T follicular helper cell (primary cell): Measurements from ENCODE around the gene PERP.
"Not testable (repeated sequence)": the region's sequence is repeated elsewhere in the genome, so short reads cannot be mapped to it uniquely, and the experiment has no call there.

Experiments
- DNase-seq: peaks from one replicate; pipeline ENCODE4 v3.0.0-alpha.2; 2020; ENCODE audit warnings: low read depth

The PERP gene

GRCh38 chr6:138105446-138105845, 1.8 kb downstream of the PERP start:
- DNase-seq: no peak

- DNase-seq: no peak
Observed at GRCh38 chr6:138104618-138105213, 2.5 kb downstream of the PERP start.

- no peak for DNase-seq
Observed at GRCh38 chr6:138103871-138104270, 3.3 kb downstream of the PERP start.

- DNase-seq: no peak
Observed at GRCh38 chr6:138101946-138102731, 5.1 kb downstream of the PERP start.

GRCh38 chr6:138099832-138100231, 7.4 kb downstream of the PERP start:
- no peak for DNase-seq

- DNase-seq: no peak
Observed at GRCh38 chr6:138098306-138098705, 8.9 kb downstream of the PERP start.

GRCh38 chr6:138094260-138094659, 13.0 kb downstream of the PERP start:
- DNase-seq: no peak

GRCh38 chr6:138093632-138094031, 13.6 kb downstream of the PERP start:
- no peak for DNase-seq

- DNase-seq: no peak
Observed at GRCh38 chr6:138092686-138093085, 14.5 kb downstream of the PERP start.

GRCh38 chr6:138089325-138089724, 17.9 kb downstream of the PERP start:
- DNase-seq: no peak

GRCh38 chr6:138088326-138088762, 18.9 kb downstream of the PERP start:
- no peak for DNase-seq

- DNase-seq: no peak
Observed at GRCh38 chr6:138087593-138088325, 19.5 kb downstream of the PERP start.

- DNase-seq: no peak
Observed at GRCh38 chr6:138086573-138087196, 20.5 kb downstream of the PERP start.

GRCh38 chr6:138085839-138086222, 21.4 kb downstream of the PERP start:
- DNase-seq: no peak

- no peak for DNase-seq
Observed at GRCh38 chr6:138084904-138085838, 22.0 kb downstream of the PERP start.

- DNase-seq: no peak
Observed at GRCh38 chr6:138082232-138082631, 25.0 kb downstream of the PERP start.

GRCh38 chr6:138079556-138079955, 27.7 kb downstream of the PERP start:
- DNase-seq: not testable (repeated sequence)

GRCh38 chr6:138078491-138078890, 28.7 kb downstream of the PERP start:
- no peak for DNase-seq

- DNase-seq: no peak
Observed at GRCh38 chr6:138073264-138073663, 34.0 kb downstream of the PERP start.

- DNase-seq: no peak
Observed at GRCh38 chr6:138063726-138064125, 43.5 kb downstream of the PERP start.

- no peak for DNase-seq
Observed at GRCh38 chr6:138054982-138055381, 52.2 kb downstream of the PERP start.
